IMR-90 (cell line): Measurements from ENCODE around the gene ZNF208. TPM values are rescaled to one million over a fixed set of nuclear protein-coding genes. Genes with fewer than 3 reads are reported as not detected.

Experiments used
- ATAC-seq: fragments of 200-7000 bp; cut with Tn5 transposase; 2 replicates; pipeline ENCODE4 v1.9.1; 2020; ENCODE audit warnings: low read depth, mild to moderate bottlenecking, moderate library complexity
- BruUV-seq: library from RNA; stranded (reverse); fragments of 400-500 nt; replicated peaks from 2 replicates; lab custom pipeline; 2021; lab: Mats Ljungman, UMichigan
- CTCF ChIA-PET: fragments of 300-600 bp; formaldehyde crosslinking; extraction: SDS; loops from one replicate; lab custom pipeline; 2021; ENCODE audit warnings: antibody characterized with exemption; lab: Yijun Ruan, JAX
- POLR2A ChIA-PET: fragments of 300-600 bp; sonication (Branson Sonifier 250); formaldehyde crosslinking; loops from one replicate; lab custom pipeline; 2022; ENCODE audit warnings: antibody characterized with exemption; ENCODE audit not compliant: unreplicated experiment; lab: Charles Lee
- DNase-seq: peaks from one replicate; pipeline ENCODE4 v3.0.0; 2013
- H2AFZ ChIP-seq: replicated peaks from 2 replicates; pipeline ENCODE3; 2013; ENCODE audit warnings: low read length, mild to moderate bottlenecking; ENCODE audit not compliant: poor library complexity
- H2AK5ac ChIP-seq: 2 replicates; pipeline ENCODE4 v1.6.1; 2013; ENCODE audit warnings: low read depth, low read length, inconsistent platforms
- H2AK9ac ChIP-seq: replicated peaks from 2 replicates; pipeline ENCODE3; 2013; ENCODE audit warnings: mild to moderate bottlenecking, low read depth, low read length, moderate library complexity; ENCODE audit not compliant: poor library complexity
- H2BK120ac ChIP-seq: 2 replicates; pipeline ENCODE4 v1.6.1; 2013; ENCODE audit warnings: low read depth, low read length, inconsistent platforms
- H2BK15ac ChIP-seq: 3 replicates; pipeline ENCODE4 v1.6.1; 2013; ENCODE audit warnings: low read depth, low read length, inconsistent platforms
- H2BK20ac ChIP-seq: 2 replicates; pipeline ENCODE4 v1.6.1; 2013; ENCODE audit warnings: low read depth, mild to moderate bottlenecking, inconsistent platforms, low read length, moderate library complexity
- H2BK5ac ChIP-seq: 2 replicates; pipeline ENCODE4 v1.6.1; 2013; ENCODE audit warnings: mild to moderate bottlenecking, low read depth, low read length, inconsistent platforms; ENCODE audit not compliant: poor library complexity, severe bottlenecking
- H3K14ac ChIP-seq: replicated peaks from 2 replicates; pipeline ENCODE4 v1.6.1; 2013; ENCODE audit warnings: low read depth, low read length, inconsistent platforms
- H3K18ac ChIP-seq: 2 replicates; pipeline ENCODE4 v1.6.1; 2013; ENCODE audit warnings: low read depth, low read length, control low read depth
- H3K23ac ChIP-seq: 2 replicates; pipeline ENCODE4 v1.6.1; 2013; ENCODE audit warnings: low read depth, low read length, inconsistent platforms
- H3K27ac ChIP-seq: 2 replicates; pipeline ENCODE4 v1.5.1; 2013; ENCODE audit warnings: mild to moderate bottlenecking, control low read depth, low read length; ENCODE audit not compliant: insufficient read depth
- H3K27me3 ChIP-seq: 2 replicates; pipeline ENCODE4 v1.6.1; 2013; ENCODE audit warnings: low read length; ENCODE audit not compliant: control insufficient read depth, insufficient read depth
- H3K36me3 ChIP-seq: 2 replicates; pipeline ENCODE4 v1.6.1; 2013; ENCODE audit warnings: low read length, mixed read lengths; ENCODE audit not compliant: control insufficient read depth, insufficient read depth
- H3K4ac ChIP-seq: 2 replicates; pipeline ENCODE4 v1.6.1; 2013; ENCODE audit warnings: low read depth, low read length, inconsistent platforms
- H3K4me1 ChIP-seq: 2 replicates; pipeline ENCODE4 v1.6.1; 2013; ENCODE audit warnings: low read length, mixed read lengths; ENCODE audit not compliant: control insufficient read depth, insufficient read depth
- H3K4me2 ChIP-seq: 2 replicates; pipeline ENCODE4 v1.6.1; 2013; ENCODE audit warnings: low read depth, mild to moderate bottlenecking, control low read depth, low read length, moderate library complexity
- H3K4me3 ChIP-seq: 2 replicates; pipeline ENCODE4 v1.5.1; 2013; ENCODE audit warnings: low read depth, mild to moderate bottlenecking, control low read depth, low read length, moderate library complexity; ENCODE audit not compliant: insufficient read depth
- H3K56ac ChIP-seq: 2 replicates; pipeline ENCODE4 v1.6.1; 2013; ENCODE audit warnings: low read length, inconsistent platforms; ENCODE audit not compliant: insufficient read depth; ENCODE audit errors: extremely low read depth
- H3K79me1 ChIP-seq, 2 experiments: 2 replicates each; pipeline ENCODE4 v1.6.1; 2013; ENCODE audit warnings: low read length in 2 of 2, inconsistent platforms in 1 of 2, low read depth in 1 of 2
- H3K9ac ChIP-seq: 2 replicates; pipeline ENCODE4 v1.6.1; 2013; ENCODE audit warnings: low read depth, low read length, control low read depth
- H3K9me1 ChIP-seq: 2 replicates; pipeline ENCODE4 v1.6.1; 2013; ENCODE audit warnings: low read length, inconsistent platforms; ENCODE audit not compliant: insufficient read depth
- H3K9me3 ChIP-seq: 2 replicates; pipeline ENCODE4 v1.6.1; 2013; ENCODE audit warnings: low read length; ENCODE audit not compliant: control insufficient read depth, insufficient read depth
- H4K20me1 ChIP-seq: 2 replicates; pipeline ENCODE4 v1.6.1; 2013; ENCODE audit warnings: low read length, inconsistent platforms; ENCODE audit not compliant: insufficient read depth
- H4K5ac ChIP-seq: 2 replicates; pipeline ENCODE4 v1.6.1; 2013; ENCODE audit warnings: mild to moderate bottlenecking, low read depth, low read length, control low read depth
- H4K8ac ChIP-seq, 2 experiments: 2 replicates each; pipeline ENCODE4 v1.6.1; 2013; ENCODE audit warnings: low read depth in 2 of 2, low read length in 2 of 2, control low read depth in 1 of 2, inconsistent platforms in 1 of 2
- H4K91ac ChIP-seq: 2 replicates; pipeline ENCODE4 v1.6.1; 2013; ENCODE audit warnings: low read depth, low read length, inconsistent platforms; ENCODE audit not compliant: insufficient read depth
- BHLHE40 ChIP-seq: fragments of 150-350 bp; IDR thresholded peaks from 2 replicates; pipeline ENCODE4 v1.6.1; 2016; ENCODE audit warnings: mild to moderate bottlenecking, low read depth, low read length
- ELK1 ChIP-seq: fragments of 150-350 bp; IDR thresholded peaks from 2 replicates; pipeline ENCODE4 v1.6.1; 2016; ENCODE audit warnings: low read depth, mild to moderate bottlenecking, low read length, moderate library complexity, borderline replicate concordance
- FOS ChIP-seq: fragments of 150-350 bp; IDR thresholded peaks from 2 replicates; pipeline ENCODE4 v1.6.1; 2016; ENCODE audit warnings: low read depth, low read length
- MAZ ChIP-seq: IDR thresholded peaks from 2 replicates; pipeline ENCODE4 v1.6.1; 2012; ENCODE audit warnings: low read depth, mild to moderate bottlenecking, low read length, improper control_type of control experiment, moderate library complexity, borderline replicate concordance
- MXI1 ChIP-seq: IDR thresholded peaks from 2 replicates; pipeline ENCODE4 v1.6.1; 2012; ENCODE audit warnings: low read depth, mild to moderate bottlenecking, low read length, moderate library complexity, borderline replicate concordance
- NFE2L2 ChIP-seq: fragments of 150-350 bp; IDR thresholded peaks from 2 replicates; pipeline ENCODE4 v1.6.1; 2016; ENCODE audit warnings: low read depth, mild to moderate bottlenecking, low read length
- POLR2A ChIP-seq: IDR thresholded peaks from 2 replicates; pipeline ENCODE4 v1.6.1; 2012; ENCODE audit warnings: mild to moderate bottlenecking, low read depth, low read length
- RAD21 ChIP-seq: IDR thresholded peaks from 2 replicates; pipeline ENCODE4 v1.6.1; 2012; ENCODE audit warnings: low read length, improper control_type of control experiment
- WGBS, 2 experiments: methylation state at CpG; one replicate each; pipeline versions ENCODE4 v1.1.5 to v1.1.7; 2013; ENCODE audit warnings: missing lambda C conversion rate in 2 of 2; ENCODE audit not compliant: insufficient read length in 1 of 2; ENCODE audit errors: extremely low coverage in 2 of 2; 5-methylcytosine and 5-hydroxymethylcytosine counted together
- dilution Hi-C: fragments of 300-500 bp; cut with HindIII; formaldehyde crosslinking; loops from one replicate; pipeline ENCODE4 v1.14.3; 2018; ENCODE audit warnings: low sequenced_read_pairs; ENCODE audit not compliant: unreplicated experiment
- in situ Hi-C: fragments of 300-500 bp; cut with MboI; formaldehyde crosslinking; loops from 3 replicates; pipeline ENCODE4 v1.14.3; 2019; ENCODE audit warnings: low sequenced_read_pairs, inconsistent platforms, mixed read lengths
- intact Hi-C: fragments of 100-400 bp; cut with micrococcal nuclease; formaldehyde crosslinking; loops from 2 replicates; pipeline ENCODE4 v1.10.0; 2022
- polyA plus RNA-seq, 3 experiments: library from polyadenylated mRNA; depleted of rRNA; stranded (reverse); fragments of >200 nt; gene quantifications; 2 replicates each; pipeline ENCODE4 v1.2.3, GENCODE V29; 2012; ENCODE audit warnings: low replicate concordance in 1 of 3
- total RNA-seq: library from RNA; depleted of rRNA; stranded (reverse); fragments of >200 nt; gene quantifications from 2 replicates; pipeline ENCODE4 v1.2.3, GENCODE V29; 2012; rRNA removed

Gene ZNF208
- total and polyA plus RNA-seq, 2 of the 4 experiments (the other 2 are of a cell fraction): not detected

DNA sequence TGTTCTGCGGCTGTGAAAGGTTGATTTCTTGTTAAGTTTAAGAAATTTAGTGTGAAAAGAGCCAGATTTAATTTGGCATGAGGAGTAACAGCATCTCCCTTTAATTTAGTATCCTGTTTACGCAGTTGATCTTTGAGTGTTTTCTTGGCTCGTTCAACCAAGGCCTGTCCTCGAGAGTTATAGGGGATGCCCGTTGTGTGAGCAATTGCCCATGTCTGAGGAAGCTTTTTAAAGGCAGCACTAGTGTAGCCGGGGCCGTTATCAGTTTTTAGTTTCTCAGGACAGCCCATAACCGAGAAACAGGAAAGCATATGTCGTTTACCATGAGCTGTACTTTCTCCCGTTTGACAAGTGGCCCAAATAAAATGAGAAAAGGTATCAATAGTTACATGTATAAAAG, 127.2 kb downstream of the ZNF208 start:
- dilution Hi-C loops (no loop called here), in situ Hi-C loops (no loop called here), intact Hi-C loops (no loop called here)
- H3K79me1 ChIP-seq: no peaks in the 10 kb centered on the region
- H3K4me2 ChIP-seq: no peak overlapping the region
- no peaks in the 10 kb centered on the region for H3K4me1 ChIP-seq
- no peak overlapping the region for H2AFZ ChIP-seq
- H2BK15ac ChIP-seq: no peak overlapping the region
- no peak overlapping the region for H4K8ac ChIP-seq
- no TSS peak for BruUV-seq
- no peak overlapping the region for H2BK120ac ChIP-seq
- POLR2A ChIA-PET: no interaction called here
- CTCF ChIA-PET: no interaction called here
- no peak overlapping the region for H3K56ac ChIP-seq
- H4K20me1 ChIP-seq: no peaks in the 10 kb centered on the region
- DNase-seq (no peak), ATAC-seq (no peak)
- no peaks in the 10 kb centered on the region for H3K9me1 ChIP-seq
- H2AK5ac ChIP-seq: no peak overlapping the region
- no peak overlapping the region for H3K27ac ChIP-seq
- no peaks in the 10 kb centered on the region for H3K27me3 ChIP-seq
- H3K9ac ChIP-seq: no peak overlapping the region
- no peak overlapping the region for H2BK5ac ChIP-seq
- no peak overlapping the region for H4K91ac ChIP-seq
- 61% methylated on average over 8 of the region's 10 CpGs; no CpG with 5 or more reads in 1 of the 2 experiments for WGBS, 2 experiments
- no peaks in the 10 kb centered on the region for H3K36me3 ChIP-seq
- no peak overlapping the region for H4K5ac ChIP-seq
- TF ChIP-seq FOS (no peak), MAZ (no peak), RAD21 (no peak), ELK1 (no peak), BHLHE40 (no peak), POLR2A (no peak), MXI1 (no peak), NFE2L2 (no peak)
- H3K4me3 ChIP-seq: no peak overlapping the region
- no peak overlapping the region for H2AK9ac ChIP-seq
- no peak overlapping the region for H3K14ac ChIP-seq
- no peak overlapping the region for H3K23ac ChIP-seq
- H3K18ac ChIP-seq: no peak overlapping the region
- peaks cover 10% of the 10 kb centered on the region for H3K9me3 ChIP-seq
- H3K4ac ChIP-seq: no peak overlapping the region
- H2BK20ac ChIP-seq: no peak overlapping the region

Other genes with a start within 250 kb of the ZNF208 start
- 5.9 and 6.7 TPM in 2 replicates for gene ZNF100, start 243.4 kb downstream of the ZNF208 start, total RNA-seq
- gene ZNF100, start 243.4 kb downstream of the ZNF208 start, polyA plus RNA-seq (2012; rRNA removed): 1.6 and 2.2 TPM in 2 replicates
- 8.8 and 10.6 TPM in 2 replicates for gene ZNF43, start 174.8 kb downstream of the ZNF208 start, total RNA-seq
- gene ZNF43, start 174.8 kb downstream of the ZNF208 start, polyA plus RNA-seq (2012; rRNA removed): 1.9 and 2.9 TPM in 2 replicates
- 0.36 and 0.83 TPM in 2 replicates for gene ZNF257, start 41.5 kb upstream of the ZNF208 start, total RNA-seq
- gene ZNF257, start 41.5 kb upstream of the ZNF208 start, polyA plus RNA-seq (2012; rRNA removed): 0.20 and 0.21 TPM in 2 replicates
- not detected in 2 replicates for gene ZNF676, start 186.0 kb upstream of the ZNF208 start, total RNA-seq
- not detected in 2 replicates for gene ZNF676, start 186.0 kb upstream of the ZNF208 start, polyA plus RNA-seq (2012; rRNA removed)